Brain microvascular endothelial cell (primary cell): Measurements from ENCODE around the gene DPF3.
A peak's percentile ranks its signal among the peaks of the same experiment; 100 is the strongest.

Experiments used
- DNase-seq: peaks from one replicate; pipeline ENCODE4 v3.0.0-alpha.2; 2020
- H3K27ac ChIP-seq: fragments of 250-450 bp; sonication (Bioruptor Pico); 2 replicates; pipeline ENCODE4 v1.5.1; 2020; ENCODE audit warnings: mild to moderate bottlenecking, moderate library complexity
- H3K27me3 ChIP-seq: fragments of 250-450 bp; sonication (Bioruptor Pico); replicated peaks from 2 replicates; pipeline ENCODE4 v1.5.1; 2020; ENCODE audit warnings: mild to moderate bottlenecking
- H3K36me3 ChIP-seq: fragments of 250-450 bp; sonication (Bioruptor Pico); replicated peaks from 2 replicates; pipeline ENCODE4 v1.5.1; 2020; ENCODE audit warnings: mild to moderate bottlenecking
- H3K4me3 ChIP-seq: 2 replicates; pipeline ENCODE4 v1.5.1; 2011; ENCODE audit warnings: low read depth, mild to moderate bottlenecking, control low read depth, low read length, moderate library complexity
- CTCF ChIP-seq: IDR thresholded peaks from 2 replicates; pipeline ENCODE4 v1.5.1; 2011; ENCODE audit warnings: low read depth, mild to moderate bottlenecking, moderate library complexity, low read length, control low read depth, inconsistent platforms; ENCODE audit errors: missing control alignments
- in situ Hi-C: cut with HindIII; loops from 2 replicates; pipeline ENCODE4 v1.10.0; 2017; ENCODE audit warnings: low sequenced_read_pairs, low pct_ligation_motif_present

DPF3 gene

GRCh38 chr14:72844524-72844923 lies 49.4 kb downstream of the DPF3 start:
- Histone ChIP-seq H3K27me3 (no peaks in the 10 kb centered on the region), H3K36me3 (no peaks in the 10 kb centered on the region), H3K4me3 (no peak overlapping the region), H3K27ac (no peak overlapping the region)
- in situ Hi-C loops = no loop called here
- TF ChIP-seq CTCF = no peak
- DNase-seq = peak; percentile 10

- in situ Hi-C loops = no loop called here
- no peak for DNase-seq
- no peak overlapping the region for H3K27ac ChIP-seq
- H3K27me3 ChIP-seq = no peaks in the 10 kb centered on the region
- no peak overlapping the region for H3K4me3 ChIP-seq
- H3K36me3 ChIP-seq = no peaks in the 10 kb centered on the region
- no peak for TF ChIP-seq CTCF
These were observed 53.9 kb downstream of the DPF3 start for GRCh38 chr14:72839753-72840607.

- Histone ChIP-seq H3K27ac (no peak overlapping the region), H3K4me3 (no peak overlapping the region), H3K27me3 (no peaks in the 10 kb centered on the region), H3K36me3 (no peaks in the 10 kb centered on the region)
- no peak for TF ChIP-seq CTCF
- no peak for DNase-seq
- in situ Hi-C loops = no loop called here
These were observed 54.5 kb downstream of the DPF3 start for GRCh38 chr14:72839351-72839750.

GRCh38 chr14:72836085-72836484 lies 57.8 kb downstream of the DPF3 start:
- DNase-seq = no peak
- in situ Hi-C loops = no loop called here
- no peak overlapping the region for H3K4me3 ChIP-seq

GRCh38 chr14:72833174-72833573 lies 60.7 kb downstream of the DPF3 start:
- in situ Hi-C loops = no loop called here
- no peak overlapping the region for H3K4me3 ChIP-seq
- no peak for DNase-seq
- TF ChIP-seq CTCF = no peak
- H3K27me3 ChIP-seq = no peaks in the 10 kb centered on the region
- no peaks in the 10 kb centered on the region for H3K36me3 ChIP-seq
- H3K27ac ChIP-seq = no peak overlapping the region

More at GRCh38 chr14:72836085-72836484, 57.8 kb downstream of the DPF3 start:
- H3K36me3 ChIP-seq = no peaks in the 10 kb centered on the region
- H3K27ac ChIP-seq = no peak overlapping the region
- no peak for TF ChIP-seq CTCF
- H3K27me3 ChIP-seq = no peaks in the 10 kb centered on the region
